ENCODE measurements around the gene DISC1.

The DISC1 gene

GRCh38 chr1:231827337-231828105, 200.9 kb downstream of the DISC1 start:
- no peak for DNase-seq

- DNase-seq, result no peak
These were observed 201.8 kb downstream of the DISC1 start for GRCh38 chr1:231828182-231828920.

GRCh38 chr1:231829332-231829731, 202.7 kb downstream of the DISC1 start:
- no peak for DNase-seq

GRCh38 chr1:231836227-231836893, 209.8 kb downstream of the DISC1 start:
- no peak for DNase-seq

- DNase-seq, result no peak
These were observed 211.9 kb downstream of the DISC1 start for GRCh38 chr1:231838521-231838920.

- DNase-seq, result no peak
These were observed 213.4 kb downstream of the DISC1 start for GRCh38 chr1:231839999-231840398.

- no peak for DNase-seq
These were observed 215.2 kb downstream of the DISC1 start for GRCh38 chr1:231841616-231842344.

- DNase-seq, result no peak
These were observed 215.9 kb downstream of the DISC1 start for GRCh38 chr1:231842441-231842840.

- peak in 1 of 5 donors; percentile 15 for DNase-seq
These were observed 218.5 kb downstream of the DISC1 start for GRCh38 chr1:231844986-231845502.

- DNase-seq, result no peak
These were observed 221.2 kb downstream of the DISC1 start for GRCh38 chr1:231847612-231848397.

GRCh38 chr1:231849981-231850380, 223.4 kb downstream of the DISC1 start:
- DNase-seq, result no peak

- DNase-seq, result no peak
These were observed 224.2 kb downstream of the DISC1 start for GRCh38 chr1:231850786-231851185.

- no peak for DNase-seq
These were observed 227.1 kb downstream of the DISC1 start for GRCh38 chr1:231853588-231854207.

- no peak for DNase-seq
These were observed 228.8 kb downstream of the DISC1 start for GRCh38 chr1:231855361-231855760.

- DNase-seq, result no peak
These were observed 229.3 kb downstream of the DISC1 start for GRCh38 chr1:231855926-231856325.

GRCh38 chr1:231856426-231856825, 229.8 kb downstream of the DISC1 start:
- DNase-seq, result no peak

GRCh38 chr1:231856894-231857293, 230.3 kb downstream of the DISC1 start:
- no peak for DNase-seq

- no peak for DNase-seq
These were observed 231.1 kb downstream of the DISC1 start for GRCh38 chr1:231857609-231858135.

GRCh38 chr1:231860221-231861088, 233.9 kb downstream of the DISC1 start:
- DNase-seq, result no peak

Data from T-helper 1 cell (primary cell).